Stimulated activated CD4-positive, alpha-beta T cell treated with anti-CD3 and anti-CD28 coated beads, Interleukin-12 subunit alpha, Interleukin-12 subunit beta, amount 100 ng/mL, for 24 hours (primary cell): ENCODE measurements around the gene SECTM1.
A peak's percentile ranks its signal among the peaks of the same experiment; 100 is the strongest.

Source experiments
- DNase-seq, 2 experiments: peaks; one replicate each; pipeline ENCODE4 v3.0.0-alpha.2; 2020; ENCODE audit warnings: low read depth in 2 of 2

Gene SECTM1

GRCh38 chr17:82315703-82316358, 17.7 kb downstream of the SECTM1 start:
- no peak for DNase-seq

DNA sequence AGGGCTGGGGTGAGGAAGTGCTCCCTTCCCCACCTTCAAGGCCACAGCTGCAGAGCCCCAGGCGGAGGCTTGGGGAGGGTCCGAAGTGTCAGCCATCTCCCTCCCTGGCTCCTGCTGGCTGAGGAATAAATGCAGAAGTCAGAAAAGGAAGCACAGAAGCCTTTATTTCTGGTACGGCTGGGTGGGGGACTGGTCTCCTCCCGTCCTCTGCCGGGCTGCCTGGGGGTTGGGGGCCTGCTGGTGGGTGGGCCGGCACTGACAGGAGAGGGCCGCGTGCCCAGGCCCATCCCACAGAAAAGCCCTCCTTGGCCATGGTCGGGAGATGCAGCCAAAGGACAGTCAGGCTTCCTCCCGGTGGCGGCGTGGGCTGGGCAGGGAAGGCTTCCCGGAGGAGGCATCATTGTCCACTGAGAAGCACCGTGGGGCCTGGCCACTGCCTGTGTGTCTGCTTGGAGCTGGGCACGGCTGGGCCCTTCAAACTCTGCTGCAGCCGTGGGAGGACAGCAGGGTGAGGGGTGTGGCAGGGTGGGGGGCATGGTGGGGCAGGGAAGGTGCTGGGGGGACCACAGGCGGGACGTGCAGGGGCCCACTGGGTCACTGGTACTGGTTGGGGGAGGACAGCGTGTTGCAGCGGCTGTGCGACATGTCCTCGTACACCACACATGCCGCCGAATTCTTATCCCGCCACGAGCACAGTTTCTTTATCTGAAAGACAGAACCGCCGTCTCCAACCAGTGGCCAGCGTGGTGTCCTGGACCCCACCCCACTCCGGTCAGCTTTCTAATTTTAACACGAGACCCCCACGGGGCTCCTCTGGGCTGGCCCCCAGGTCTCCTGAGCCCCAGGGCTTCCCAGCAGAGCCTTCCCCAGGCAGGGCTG, 18.6 kb downstream of the SECTM1 start:
- no peak for DNase-seq

GRCh38 chr17:82314012-82314726, 19.4 kb downstream of the SECTM1 start:
- DNase-seq: no peak

DNA sequence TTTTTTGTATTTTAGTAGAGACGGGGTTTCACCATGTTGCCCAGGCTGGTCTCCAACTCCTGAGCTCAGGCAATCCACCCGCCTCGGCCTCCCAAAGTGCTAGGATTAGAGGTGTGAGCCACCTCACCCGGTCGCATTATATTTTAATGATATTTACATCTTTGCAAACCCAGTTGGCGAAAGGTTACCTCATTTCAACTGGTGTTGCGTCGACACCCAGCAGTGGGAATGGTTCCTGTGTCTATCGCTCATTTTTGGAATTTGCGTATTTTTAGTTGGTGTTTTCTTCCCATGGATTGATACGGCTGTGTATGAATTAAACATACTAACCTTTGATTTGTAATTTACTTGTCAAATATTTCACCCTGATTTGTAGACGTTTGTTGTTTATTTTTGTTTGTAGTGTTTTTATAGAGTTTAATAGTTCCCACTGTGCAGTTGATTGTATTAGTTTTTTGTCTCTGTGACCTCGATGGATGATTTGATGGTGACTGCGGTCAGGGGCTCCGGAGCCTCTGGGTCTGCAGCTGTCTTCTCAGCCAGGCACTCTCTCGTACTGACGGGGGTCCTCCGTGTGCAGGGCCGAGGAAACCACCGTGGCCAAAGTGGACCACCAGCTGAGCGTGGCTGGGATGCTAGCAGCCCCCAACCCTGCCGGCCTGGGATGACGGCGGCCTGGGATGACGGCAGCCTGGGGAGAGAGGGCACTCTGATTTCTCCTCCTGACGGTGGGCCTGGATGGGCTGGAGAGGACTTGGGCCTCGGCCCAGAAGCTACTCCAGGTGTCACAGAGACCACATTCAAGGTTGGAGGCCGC, 20.2 kb downstream of the SECTM1 start:
- DNase-seq: no peak

- DNase-seq: no peak
Observed at GRCh38 chr17:82311971-82312370, 21.6 kb downstream of the SECTM1 start.

DNA sequence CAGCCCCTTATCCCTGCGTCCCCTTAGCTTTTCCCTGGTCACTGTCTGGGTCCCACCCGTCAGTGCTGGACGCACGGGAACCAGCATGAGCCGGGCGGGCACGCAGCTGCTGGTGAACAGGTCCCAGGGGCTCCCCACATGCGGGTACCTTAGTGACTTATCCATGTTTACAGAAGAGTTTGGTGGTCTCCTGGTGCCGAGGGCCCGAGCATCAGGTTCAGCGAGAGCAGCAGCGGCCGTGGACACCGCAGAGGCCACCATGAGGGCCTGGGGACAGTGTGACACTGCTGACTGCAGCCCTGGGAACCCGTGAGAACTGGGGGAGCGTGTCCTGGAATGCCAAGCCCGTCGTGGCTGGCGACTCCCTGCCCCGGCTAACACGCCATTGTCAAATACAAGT, 22.7 kb downstream of the SECTM1 start:
- no peak for DNase-seq

DNA sequence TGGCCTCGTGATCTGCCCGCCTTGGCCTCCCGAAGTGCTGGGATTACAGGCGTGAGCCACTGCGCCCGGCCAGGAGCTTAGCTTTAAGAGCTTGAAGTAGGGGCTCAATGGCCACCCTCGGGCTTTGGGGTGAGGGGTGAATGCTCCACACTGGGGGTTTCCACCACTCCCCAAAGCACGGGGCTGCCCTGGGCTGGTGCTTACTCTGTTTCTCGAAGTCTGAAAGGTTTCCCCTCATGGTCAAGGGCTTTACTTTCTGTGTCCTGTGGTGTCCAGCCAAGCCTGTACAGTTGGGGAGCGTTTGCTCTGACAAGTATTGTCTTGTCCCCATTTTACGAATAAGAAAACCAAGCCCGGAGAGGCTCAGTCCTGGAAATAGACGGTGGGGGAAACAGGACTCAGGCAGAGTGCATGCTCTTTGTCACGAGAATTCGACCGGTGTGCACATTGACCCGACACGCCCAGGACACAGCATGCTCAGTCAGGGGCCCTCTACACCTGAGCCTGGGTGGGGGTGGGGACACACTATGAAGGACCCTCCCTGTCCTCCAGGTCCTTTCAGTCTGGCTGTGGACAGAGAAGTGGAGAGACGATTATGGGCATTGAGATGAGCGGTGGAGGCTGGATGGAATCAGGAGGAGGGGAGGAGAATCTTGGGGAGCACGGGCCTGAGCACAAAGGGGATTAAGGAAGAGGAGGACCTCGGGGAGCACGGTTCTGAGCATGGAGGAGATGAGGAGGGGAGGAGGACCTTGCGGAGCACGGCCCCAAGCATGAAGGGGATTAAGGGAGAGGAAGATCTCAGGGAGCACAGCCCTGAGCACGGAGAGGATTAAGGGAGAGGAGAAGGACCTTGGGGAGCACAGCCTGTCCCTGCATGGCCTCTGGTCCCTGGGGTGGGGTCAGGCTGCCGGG, 23.7 kb downstream of the SECTM1 start:
- no peak for DNase-seq

DNA sequence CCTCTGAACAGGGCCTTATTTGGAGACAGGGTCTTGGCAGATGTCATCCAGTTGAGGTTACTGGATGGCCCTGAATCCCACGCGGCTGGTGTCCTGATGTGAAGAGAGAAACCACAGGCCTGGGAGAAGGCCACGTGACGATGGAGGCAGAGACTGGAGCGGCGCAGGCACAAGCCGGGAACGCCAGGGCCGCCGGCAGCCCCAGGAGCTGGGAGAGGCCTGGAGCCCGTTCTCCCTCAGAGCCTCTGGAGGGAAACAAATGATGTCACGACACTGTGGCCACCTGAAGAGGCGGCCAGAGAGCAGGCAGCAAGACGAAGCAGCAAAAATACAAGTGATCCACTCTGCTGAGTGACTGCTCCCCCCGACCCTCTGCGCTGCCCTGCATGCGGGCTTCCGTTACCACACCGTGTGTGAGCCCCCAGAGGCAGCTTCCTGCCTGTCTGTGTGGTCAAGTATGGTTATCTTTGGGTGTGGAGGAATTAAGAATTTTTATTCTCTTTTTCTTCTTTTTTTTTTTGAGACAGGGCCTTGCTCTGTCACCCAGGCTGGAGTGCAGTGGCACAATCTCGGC, 27.8 kb downstream of the SECTM1 start:
- DNase-seq: no peak

- DNase-seq: no peak
Observed at GRCh38 chr17:82304826-82305726, 28.5 kb downstream of the SECTM1 start.

DNA sequence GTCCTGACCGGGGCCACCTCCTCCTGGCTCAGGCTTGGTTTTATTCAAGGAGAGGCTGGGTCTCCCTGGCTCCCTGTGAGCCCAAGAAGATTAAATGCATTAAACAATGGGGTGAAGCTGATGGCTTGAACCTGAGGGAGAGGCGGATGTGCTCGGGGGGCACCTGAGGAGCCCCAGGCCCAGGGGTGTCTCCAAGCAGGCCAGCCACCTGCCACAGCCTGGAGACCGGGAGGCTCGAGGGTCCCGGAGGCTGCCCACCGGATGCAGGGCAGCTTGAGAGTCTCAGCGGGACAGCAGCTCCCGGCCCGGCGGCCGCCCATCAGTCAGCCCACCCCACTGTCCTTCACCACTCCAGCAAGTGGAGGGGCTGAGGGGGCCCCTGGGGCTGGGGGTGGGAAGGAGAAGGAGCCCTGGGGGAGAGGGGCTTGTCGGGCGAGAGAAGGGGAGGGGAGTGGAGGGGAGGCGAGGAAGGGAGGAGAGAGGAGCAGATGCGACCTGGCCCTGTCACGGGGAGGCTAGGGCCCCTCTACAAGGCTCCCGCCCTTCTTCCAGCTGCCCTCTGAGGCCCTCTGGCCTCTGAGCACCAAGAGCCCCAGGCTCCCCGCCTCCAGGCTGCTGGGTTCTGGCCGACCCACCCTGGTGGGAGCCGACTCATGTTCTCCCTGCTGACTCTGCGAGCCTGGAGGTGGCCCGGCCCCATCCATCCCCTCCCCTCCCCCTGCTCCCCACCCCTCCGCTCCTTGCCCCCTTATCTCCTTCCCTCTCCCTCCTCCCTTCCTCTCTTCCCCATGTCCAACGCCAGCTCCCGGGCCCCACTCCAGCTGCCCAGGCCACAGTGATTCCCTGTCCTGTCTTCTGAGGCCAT, 29.4 kb downstream of the SECTM1 start:
- DNase-seq: no peak

- DNase-seq: no peak
Observed at GRCh38 chr17:82302991-82303943, 30.3 kb downstream of the SECTM1 start.

DNA sequence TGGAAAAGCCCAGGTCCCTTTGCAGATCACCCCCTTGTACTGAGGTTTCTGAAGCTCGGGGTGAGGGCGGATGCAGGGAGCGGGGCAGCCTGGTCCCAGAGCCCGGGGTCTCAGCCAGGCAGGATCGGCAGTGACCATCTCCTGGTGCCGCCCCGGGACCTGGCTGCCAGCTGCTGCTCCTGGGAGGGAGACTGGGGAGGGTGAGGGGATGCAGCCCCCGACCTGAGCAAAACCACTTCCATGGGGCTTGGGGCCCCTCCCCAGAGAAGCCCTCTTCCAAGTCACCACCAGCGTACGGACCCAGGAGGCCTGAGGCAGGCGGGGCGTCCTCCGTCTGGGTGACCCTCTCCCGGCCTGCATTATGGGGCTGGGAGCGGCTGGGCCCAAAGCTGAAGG, 31.0 kb downstream of the SECTM1 start:
- DNase-seq: no peak

DNA sequence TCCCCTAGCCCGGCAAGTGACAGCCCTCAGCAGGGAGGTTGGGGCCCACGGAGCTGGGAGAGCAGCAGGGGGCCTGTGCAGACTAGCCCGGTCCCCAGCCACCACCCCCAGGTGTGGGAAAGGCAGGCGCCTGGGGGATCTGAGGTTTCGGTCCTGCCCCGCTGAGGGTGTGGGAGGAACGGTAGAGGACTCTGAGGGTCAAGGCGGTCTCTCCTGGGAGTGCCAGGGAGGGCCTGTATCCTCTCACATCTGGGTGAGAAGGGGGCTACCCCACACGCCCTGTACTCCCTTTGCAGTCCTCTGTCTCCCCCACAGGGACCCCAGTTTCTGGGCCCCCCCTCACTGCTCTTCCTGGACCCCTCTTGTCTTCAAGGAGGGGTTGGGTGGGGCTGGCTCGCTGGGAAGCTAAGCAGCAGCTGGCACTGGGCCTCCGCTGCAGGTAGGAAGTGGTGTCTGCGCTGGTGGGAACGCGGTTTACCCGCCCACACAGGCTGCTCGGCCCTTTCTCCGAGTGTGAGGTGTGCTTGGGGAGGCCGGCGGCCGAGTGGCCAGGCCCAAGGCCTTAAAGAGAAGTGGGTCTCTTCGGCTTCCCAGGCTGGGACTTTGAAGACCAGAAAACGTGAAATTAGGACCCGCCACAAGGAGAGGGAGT, 31.5 kb downstream of the SECTM1 start:
- no peak for DNase-seq

DNA sequence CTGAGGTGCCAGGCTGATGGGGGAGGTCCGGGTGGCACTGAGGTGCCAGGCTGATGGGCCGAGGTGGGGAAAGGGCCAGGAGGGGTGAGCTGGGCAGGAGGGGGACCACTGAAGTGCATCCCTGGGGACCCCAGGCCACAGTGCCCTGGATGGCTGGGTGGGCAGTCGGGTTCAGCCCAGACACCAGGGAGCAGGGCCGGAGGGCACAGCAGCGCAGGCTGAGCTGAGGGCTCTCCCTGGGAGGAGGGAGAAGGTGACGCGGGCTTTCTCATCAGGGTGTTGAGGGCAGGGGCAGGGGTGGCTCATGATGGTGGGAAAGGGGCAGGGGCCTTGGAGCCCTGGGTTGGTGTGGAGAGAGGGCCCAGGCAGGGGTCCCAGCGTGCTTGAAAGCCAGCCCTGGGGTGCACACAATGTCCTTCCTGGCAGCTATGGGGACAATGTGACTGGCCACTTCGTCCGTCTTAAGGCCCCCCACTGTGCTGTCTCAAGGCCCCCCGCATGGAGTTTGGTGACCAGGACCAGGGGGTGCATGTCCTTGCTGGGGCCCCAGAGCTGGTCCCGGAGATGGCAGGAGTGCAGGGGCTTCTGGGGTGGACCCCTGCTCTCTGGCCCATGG, 32.2 kb downstream of the SECTM1 start:
- no peak for DNase-seq

DNA sequence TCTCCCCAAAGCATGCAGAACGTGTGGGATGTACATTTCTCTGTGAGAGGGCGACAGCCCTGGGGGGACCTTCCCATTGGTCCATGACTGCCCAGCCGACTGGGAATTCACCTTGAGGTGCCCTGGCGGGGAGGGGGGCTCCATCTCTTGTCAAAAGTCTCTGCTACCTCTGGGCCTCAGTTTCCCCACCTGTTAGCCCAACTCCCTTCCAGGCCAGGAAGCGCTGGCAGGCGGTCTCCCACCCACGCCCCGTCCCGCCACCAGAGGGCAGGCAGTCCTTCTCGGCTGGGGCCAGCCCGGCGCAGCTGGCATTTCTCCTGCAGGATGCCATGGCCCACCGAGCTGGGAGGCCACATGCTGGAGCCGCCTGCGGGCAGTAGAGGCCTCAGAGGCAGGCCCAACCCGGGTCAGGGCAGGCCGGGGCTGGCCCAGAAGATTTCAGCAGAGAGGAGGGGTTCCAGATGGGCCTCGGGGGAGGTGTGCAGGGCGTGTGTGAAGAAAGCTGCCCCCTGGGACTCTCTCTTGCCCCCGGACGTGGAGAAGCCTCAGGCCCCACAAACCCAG, 32.8 kb downstream of the SECTM1 start:
- DNase-seq: peak in 1 of 2 experiments; percentile 68

GRCh38 chr17:82300228-82300627, 33.3 kb downstream of the SECTM1 start:
- DNase-seq: no peak
